KOPT-K1 (cell line): ENCODE measurements around the gene INPP5A.

ENCODE experiments used
- H3K27ac ChIP-seq: fragments of 200-600 bp; sonication (generic); 2 replicates; pipeline ENCODE4 v1.5.1; 2016; ENCODE audit warnings: antibody characterized with exemption, mild to moderate bottlenecking, low read depth, low read length; ENCODE audit not compliant: poor library complexity, severe bottlenecking
- H3K36me3 ChIP-seq: fragments of 200-600 bp; sonication (generic); 2 replicates; pipeline ENCODE4 v1.5.1; 2017; ENCODE audit warnings: antibody characterized with exemption, mild to moderate bottlenecking, low read length, moderate library complexity; ENCODE audit not compliant: insufficient read depth
- H3K9me3 ChIP-seq: fragments of 200-600 bp; sonication (generic); 2 replicates; pipeline ENCODE4 v1.5.1; 2017; ENCODE audit warnings: antibody characterized with exemption, low read length, mild to moderate bottlenecking; ENCODE audit not compliant: insufficient read depth, poor library complexity, severe bottlenecking

Gene INPP5A

DNA sequence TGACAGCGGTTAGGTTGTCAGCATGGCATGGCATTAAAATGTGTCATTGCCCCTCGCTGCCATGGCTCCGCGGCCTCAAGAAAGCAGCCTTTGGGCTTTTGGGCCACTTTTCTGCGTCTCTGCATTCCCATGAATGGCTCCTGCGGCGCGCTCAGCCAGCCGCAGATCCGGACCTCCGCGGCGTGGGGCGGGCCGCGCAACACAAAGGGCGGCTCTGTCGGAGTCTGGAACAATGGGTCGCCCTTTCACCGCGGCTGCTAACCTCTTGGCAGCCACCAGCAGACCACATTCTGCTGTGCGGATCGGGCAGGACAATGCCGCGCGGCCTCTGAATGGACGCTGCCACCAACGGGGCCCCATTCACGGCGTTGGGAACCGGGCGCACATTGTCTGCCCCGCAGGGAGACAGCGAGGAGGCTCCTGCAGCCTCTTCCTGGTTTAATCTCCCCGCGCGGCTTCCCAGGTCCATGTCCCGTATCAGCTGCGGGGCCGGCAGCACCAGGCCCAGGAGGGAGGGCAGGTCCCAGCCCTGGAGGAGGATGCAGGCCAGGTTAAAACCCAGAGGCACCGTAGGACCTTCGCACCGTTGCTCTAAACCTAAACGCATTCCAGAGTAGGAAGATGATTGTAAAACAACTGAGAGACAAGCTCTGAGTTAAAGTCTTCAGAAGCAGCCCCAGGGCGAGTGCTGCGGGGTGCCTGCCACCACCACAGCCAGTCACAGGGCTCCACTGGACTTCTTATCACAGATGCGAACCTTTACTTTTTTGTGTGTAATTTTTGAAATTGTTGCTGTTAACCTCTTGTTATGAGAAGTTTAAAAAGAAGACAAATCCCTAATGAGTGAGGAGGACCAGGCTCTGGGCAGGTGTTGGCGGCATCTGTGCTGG is 176.8 kb downstream of the INPP5A start:
- H3K36me3 ChIP-seq = no peaks in the 10 kb centered on the region; the same call in 1 of the 2 replicates
- H3K9me3 ChIP-seq = no peaks in the 10 kb centered on the region
- H3K27ac ChIP-seq = no peak overlapping the region

DNA sequence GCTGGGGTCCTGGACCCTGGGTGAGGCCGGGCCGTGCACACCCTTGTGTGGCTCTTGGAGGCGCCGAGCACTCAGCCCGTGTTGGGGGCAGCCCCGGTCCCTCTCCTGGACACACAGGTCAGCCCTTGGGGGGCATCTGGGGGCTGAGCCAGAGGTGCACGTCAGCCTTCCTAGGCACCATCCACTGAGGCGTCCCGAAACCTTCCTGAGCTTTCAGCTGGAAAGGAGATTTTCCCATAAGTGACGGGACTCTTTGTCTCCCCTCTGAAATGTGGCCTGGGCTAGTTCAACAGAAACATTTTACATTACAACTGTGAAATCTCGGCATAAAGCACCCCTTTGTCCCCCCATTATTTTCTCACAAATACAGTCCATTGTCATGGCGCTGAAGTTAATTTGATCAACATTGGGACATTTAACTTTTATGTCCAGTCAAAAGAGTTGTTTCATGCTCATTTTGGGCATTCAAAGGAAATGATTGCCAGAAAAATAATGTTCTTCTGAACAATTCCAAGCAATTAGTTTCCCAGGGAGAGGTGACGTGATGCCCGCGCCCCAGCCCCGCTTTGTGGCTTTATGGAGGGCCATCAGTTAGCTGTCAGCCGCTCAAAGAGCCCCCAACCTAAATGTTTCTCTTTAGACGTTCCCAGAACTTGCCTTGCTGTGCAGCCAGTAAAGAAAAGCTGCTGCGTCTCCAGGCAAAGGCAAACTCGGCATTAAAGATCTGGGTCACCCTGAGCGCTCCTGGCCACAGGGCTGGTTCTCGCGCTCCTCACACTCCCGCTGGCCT is 177.6 kb downstream of the INPP5A start:
- H3K27ac ChIP-seq = no peak overlapping the region
- H3K9me3 ChIP-seq = no peaks in the 10 kb centered on the region
- no peaks in the 10 kb centered on the region; the same call in 1 of the 2 replicates for H3K36me3 ChIP-seq

DNA sequence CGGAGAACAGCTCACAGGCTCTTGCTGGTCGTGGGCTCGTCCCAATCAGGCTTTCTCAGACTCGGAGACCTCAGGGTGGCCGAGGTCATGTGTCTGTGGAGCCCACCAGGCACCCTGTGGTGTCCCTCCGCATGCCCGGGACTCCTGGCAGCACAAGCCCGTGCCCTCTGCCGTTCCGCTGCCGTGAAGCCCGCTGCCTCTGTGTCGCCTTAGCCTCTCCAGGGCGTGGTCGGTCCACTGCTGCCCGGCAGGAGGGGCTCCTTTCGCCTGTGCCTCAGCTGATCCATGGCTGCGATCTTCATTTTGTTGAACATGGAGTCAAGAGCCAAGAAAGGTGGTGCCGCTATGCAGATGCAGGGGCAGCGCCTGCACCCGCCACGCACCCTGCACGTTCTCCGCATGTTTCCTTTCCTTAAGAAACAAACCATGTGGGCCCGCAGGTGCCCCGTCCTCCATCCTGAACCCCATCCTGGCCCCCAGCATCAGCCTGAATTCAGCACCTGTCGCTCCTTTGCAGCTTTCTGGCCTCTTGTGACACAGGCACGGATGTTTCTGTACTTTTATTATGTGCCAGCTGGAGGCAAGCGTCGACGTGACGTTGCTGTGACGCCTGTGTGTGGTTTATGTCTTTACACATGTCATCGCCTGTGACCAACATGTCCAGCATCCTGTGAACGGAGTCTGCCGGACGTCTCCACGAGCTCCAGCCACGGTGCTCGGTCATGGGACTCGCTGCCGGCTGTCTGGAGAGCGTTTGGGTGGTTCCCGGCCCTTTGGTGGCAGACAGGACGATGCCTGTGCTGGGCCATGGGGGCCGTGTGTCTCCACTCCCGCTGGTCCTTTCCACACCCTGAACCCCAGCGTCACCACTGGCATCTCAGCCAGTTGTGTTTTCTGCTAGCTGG is 178.4 kb downstream of the INPP5A start:
- Histone ChIP-seq H3K36me3 (no peaks in the 10 kb centered on the region; the same call in 1 of the 2 replicates), H3K9me3 (no peaks in the 10 kb centered on the region), H3K27ac (no peak overlapping the region)

DNA sequence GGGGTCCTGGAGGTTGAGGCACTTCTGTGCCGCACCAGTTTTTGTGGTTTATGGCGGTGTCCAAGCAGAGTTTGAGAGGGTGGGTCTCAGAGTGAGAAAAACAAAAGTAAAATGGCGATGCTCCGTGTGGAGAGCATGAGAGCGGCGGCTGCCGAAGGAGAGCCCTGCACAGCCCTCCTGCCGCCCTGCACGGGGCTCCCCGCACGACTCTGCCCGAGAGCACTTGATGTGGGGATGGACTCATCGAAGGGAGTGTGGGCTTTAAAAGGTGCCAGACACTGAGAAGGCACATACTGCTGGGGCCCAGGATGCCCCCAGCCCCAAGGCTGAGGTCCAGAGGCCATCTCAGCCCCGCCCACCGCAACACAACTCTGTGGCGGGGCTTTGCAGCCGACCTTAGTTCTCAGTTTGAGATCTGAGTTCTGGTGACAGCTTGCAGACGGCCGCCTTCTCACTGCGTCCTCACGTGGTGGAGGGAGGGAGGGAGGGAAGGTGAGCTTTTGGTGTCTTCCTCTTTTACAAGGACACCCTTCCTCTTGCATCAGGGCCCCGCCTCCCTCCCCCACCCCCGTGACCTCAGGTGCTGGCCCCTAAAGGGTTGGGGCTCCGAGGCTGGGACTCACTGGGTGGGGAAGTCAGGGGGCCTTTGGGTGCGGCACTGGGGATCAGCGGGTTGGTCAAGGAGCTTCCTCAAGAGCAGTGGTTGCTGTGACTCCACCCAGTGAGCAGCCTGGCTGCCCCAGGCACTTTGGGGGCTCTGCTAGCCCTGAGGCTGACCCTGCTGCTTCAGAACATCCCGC is 179.3 kb downstream of the INPP5A start:
- H3K36me3 ChIP-seq = no peaks in the 10 kb centered on the region; the same call in 1 of the 2 replicates
- no peaks in the 10 kb centered on the region for H3K9me3 ChIP-seq
- H3K27ac ChIP-seq = no peak overlapping the region

DNA sequence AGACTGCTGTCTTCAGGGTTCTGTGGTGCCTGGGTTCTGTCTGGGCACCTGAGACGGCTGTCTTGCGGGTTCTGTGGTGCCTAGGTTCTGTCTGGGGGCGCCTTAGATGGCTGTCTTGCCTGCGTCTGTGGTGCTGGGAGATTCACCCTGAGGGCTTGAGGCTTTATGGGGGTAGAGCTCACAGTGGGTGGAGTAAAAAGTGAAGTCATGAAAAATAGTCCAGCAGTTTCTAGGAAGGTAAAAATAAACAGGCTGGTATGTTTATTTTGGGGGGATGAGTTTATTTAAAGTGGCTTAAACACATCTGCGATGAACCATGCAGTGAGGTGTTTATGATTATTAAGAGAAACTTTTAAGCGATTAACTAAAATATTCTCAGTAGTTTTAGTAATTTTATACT is 184.1 kb downstream of the INPP5A start:
- no peaks in the 10 kb centered on the region for H3K9me3 ChIP-seq
- H3K27ac ChIP-seq = no peak overlapping the region
- H3K36me3 ChIP-seq = no peaks in the 10 kb centered on the region

DNA sequence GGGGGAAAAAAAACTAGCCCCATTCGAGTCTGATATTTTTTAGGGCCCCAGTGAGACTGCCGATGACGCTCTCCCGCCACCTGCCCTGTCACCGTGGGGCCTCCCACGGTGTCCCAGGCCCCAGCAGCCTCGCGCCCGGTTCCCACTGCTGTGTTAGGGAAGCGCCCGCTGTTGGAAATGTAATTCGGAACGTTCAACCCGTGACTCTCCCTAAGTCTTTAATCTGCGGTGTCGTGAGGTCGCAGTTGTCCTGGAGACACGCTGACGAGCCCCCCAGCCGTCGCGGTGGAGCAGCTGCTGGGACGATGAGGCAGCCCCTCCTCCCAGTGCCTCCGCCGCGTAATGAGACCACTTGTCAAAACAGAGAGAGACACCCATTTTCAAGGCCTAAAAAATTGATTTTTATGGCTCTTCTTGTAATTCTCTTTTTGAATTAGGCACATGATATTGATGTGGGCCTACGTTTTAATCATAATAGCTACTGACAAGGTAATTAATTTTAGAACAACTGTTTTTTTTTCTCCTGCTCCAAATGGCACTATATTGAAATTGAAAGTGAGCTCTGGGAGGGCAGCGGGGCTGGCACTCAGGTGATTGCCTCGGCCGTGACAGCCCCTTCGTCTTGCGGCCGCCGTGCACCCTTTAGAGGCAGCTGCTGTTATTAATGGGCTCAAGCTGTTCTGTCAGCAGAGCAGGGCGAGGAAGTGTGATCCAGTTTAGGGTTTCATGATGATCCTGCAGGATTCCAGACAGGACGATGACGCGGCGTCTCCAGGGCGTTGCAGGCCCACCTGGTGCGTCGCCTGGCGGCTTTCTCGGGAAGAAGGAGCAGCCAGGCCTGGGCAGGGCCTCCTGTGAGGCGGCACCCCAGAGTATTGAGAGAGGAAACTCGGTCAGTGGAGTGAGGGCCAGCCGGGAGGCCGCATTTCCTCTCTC is 185.1 kb downstream of the INPP5A start:
- no peak overlapping the region for H3K27ac ChIP-seq

DNA sequence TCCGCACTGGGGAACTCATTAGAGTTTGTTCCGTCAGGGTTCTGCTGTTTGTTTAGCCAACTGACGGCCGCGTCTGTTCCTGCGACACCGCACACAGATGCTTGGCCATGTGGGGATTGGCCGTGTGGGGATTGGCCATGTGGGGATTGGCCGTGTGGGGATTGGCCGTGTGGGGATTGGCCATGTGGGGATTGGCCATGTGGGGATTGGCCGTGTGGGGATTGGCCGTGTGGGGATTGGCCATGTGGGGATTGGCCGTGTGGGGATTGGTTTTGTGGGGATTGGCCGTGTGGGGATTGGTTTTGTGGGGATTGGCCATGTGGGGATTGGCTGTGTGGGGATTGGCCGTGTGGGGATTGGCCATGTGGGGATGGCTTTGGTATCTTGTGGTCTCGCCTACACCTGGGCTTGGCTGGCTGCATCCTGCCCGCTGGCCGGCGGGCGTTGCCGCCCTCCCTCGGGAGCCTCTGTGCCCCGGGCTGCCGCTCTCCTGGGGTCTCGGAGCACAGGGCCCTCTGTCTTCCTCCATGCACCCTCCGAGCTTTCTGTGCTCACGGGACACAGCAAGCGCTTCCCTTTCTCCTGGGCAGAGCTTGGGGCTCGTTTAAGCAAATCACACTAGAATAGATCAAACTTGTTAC is 185.9 kb downstream of the INPP5A start:
- Histone ChIP-seq H3K9me3 (no peaks in the 10 kb centered on the region), H3K27ac (no peak overlapping the region), H3K36me3 (no peaks in the 10 kb centered on the region)

More for the DNA sequence above, 185.1 kb downstream of the INPP5A start:
- no peaks in the 10 kb centered on the region for H3K36me3 ChIP-seq
- H3K9me3 ChIP-seq = no peaks in the 10 kb centered on the region

DNA sequence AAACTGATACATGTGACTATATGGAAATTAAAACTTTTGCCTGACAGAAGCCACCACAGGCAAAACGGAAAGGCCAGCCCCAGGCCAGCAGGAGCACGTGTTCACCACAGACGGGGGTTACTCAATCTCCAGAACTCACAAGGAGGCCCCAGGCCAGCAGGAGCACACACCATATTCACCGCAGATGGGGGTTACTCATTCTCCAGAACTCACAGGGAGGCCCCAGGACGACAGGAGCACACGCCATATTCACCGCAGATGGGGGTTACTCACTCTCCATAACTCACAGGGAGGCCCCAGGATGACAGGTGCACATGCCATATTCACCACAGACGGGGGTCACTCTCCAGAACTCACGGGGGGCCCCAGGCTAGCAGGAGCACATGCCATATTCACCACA is 186.9 kb downstream of the INPP5A start:
- Histone ChIP-seq H3K36me3 (no peaks in the 10 kb centered on the region), H3K27ac (no peak overlapping the region), H3K9me3 (no peaks in the 10 kb centered on the region)

DNA sequence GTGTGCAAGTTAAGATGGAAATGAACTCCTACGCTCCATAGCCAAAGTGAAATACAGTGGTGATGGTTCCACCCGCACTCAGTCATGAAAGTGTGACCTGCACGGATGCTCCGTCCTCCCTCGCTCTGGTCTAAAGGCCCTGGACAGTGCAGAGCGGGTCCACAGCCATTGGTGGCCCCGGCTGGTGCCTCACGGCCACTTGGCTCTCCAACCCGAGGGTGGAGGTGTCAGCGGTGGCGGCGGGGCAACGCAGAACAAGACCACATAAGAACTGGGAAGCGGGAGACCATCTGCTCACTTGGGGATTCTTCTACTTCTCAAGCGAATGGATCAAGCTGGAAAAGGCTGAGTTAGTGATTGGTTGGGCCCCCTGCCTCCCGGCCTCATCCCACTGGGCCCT is 187.6 kb downstream of the INPP5A start:
- Histone ChIP-seq H3K9me3 (no peaks in the 10 kb centered on the region), H3K36me3 (no peaks in the 10 kb centered on the region), H3K27ac (no peak overlapping the region)

DNA sequence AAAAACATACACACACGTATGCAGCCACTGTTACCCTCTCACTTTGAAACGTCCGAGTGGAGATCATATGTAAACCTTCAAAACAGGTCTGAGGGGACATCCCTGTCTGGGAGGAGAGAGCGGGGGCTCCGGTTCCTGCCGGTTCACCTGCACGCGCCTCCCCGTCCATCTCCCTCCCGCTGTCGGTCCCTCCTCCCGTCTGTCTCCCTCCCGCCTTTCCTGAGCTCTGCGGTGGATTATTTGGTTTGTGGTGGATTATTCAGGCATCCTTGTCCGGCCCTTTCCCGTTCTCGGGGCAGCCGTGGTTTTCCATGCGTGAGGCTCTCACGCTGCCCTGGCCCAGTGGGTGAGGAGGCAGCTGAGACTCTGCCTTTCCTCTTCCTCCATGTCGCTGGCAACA is 188.6 kb downstream of the INPP5A start:
- no peak overlapping the region for H3K27ac ChIP-seq
- no peaks in the 10 kb centered on the region for H3K36me3 ChIP-seq
- no peaks in the 10 kb centered on the region for H3K9me3 ChIP-seq

DNA sequence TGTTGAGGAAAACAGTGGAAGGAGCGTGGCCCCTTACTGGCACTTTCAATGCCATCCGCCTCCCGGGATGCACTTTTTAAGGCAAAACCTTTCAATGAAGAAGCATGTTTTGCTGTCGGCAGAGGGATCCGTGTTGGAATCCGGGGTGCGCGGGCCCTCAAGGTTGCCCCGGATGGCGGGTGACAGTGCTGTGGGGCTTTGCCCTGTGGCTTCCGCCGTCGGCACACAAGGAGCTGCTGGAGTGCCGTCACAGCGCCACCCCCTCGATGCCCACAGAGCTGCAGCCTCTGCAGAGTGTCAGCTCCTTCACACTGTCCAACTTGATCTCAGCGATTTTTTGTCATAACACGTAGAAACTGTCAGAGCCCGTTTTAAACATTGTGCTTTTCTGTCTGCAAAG is 189.4 kb downstream of the INPP5A start:
- H3K36me3 ChIP-seq = no peaks in the 10 kb centered on the region
- no peaks in the 10 kb centered on the region for H3K9me3 ChIP-seq
- H3K27ac ChIP-seq = no peak overlapping the region

DNA sequence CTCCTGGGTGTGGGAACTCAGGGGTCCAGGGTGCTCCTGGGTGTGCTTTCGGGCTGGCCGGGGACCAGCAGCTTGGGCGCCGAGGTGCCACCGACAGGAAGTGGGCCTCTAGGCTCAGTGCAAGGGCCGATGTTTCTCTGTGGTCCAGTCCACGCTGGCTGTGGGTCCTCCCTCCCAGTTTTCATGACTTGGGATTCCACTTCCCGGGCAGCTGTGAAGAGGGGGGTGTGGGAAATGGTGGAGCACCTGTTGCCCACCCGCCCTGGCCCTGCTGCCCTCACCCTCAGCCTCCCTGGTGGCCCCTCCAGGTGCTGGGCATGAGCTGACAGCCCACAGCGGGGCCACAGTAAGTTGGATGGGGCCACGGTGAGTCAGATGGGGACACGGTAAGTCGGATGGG is 189.8 kb downstream of the INPP5A start:
- Histone ChIP-seq H3K36me3 (no peaks in the 10 kb centered on the region), H3K27ac (no peak overlapping the region), H3K9me3 (no peaks in the 10 kb centered on the region)

DNA sequence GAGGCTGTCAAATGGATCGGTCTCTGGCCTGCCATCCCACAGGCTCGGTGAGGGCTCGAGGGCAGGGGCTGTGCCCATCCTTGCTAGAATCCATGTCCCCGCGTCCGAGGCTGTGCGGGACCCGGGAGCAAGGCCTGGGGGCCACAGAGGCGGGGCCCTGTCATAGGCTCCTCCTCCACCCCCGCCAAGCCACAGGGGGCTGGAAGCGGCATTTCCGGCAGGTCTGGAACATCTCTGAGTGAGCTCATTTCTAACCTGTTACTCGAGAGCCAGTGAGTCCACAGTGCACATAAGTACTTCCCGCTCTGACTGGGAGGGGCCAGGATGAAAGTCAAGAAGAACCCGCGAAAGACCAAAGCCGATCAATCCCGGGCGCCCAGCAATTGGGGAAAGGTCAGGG is 190.7 kb downstream of the INPP5A start:
- Histone ChIP-seq H3K9me3 (no peaks in the 10 kb centered on the region), H3K36me3 (no peaks in the 10 kb centered on the region), H3K27ac (no peak overlapping the region)
